ENCODE results near the gene ENO1. TPM values are rescaled to one million over a fixed set of nuclear protein-coding genes. Genes with fewer than 3 reads are reported as not detected.
"Not testable (repeated sequence)": the region's sequence is repeated elsewhere in the genome, so short reads cannot be mapped to it uniquely, and the experiment has no call there.

Gene ENO1
- polyA plus RNA-seq, 1 donor: 354 TPM

DNA sequence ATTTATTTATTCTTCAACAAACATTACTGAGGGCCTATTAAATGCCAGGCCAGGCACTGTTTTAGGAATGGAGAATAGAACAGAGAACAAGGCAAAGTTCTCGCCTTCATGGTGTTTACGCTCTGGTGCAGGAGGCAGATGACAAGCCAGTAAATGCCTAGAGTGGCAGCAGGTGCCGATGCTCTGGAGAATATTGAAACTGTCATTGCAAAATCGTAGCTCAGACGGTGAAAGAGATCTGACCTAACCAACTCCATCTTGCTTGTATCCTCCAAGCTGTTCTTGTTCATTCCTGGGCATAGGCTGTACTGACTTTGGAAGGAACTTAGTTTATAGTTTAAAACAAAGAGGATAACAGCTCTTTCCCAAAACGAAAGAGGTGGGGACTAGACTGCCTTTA is 13.5 kb upstream of the ENO1 start:
- no peak for DNase-seq

DNA sequence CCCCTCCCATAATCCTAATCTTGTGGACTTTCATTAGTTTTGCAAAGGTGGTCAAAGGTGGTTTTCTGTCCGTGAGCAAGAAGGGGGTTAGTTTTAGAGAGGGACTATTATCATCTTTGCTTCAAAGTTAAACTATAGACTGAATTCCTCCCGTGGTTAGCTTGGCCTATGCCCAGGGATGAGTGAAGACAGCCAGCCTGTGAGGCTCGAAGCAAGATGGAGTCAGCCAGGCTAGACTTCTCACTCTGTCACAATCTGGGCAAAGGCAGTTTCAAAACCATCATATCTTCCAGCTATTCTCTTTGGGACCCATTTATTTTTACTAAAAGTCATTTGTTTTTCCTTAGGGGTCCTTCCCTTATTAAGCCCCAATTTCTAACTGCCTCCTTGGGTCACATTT is 12.9 kb upstream of the ENO1 start:
- no peak for DNase-seq

DNA sequence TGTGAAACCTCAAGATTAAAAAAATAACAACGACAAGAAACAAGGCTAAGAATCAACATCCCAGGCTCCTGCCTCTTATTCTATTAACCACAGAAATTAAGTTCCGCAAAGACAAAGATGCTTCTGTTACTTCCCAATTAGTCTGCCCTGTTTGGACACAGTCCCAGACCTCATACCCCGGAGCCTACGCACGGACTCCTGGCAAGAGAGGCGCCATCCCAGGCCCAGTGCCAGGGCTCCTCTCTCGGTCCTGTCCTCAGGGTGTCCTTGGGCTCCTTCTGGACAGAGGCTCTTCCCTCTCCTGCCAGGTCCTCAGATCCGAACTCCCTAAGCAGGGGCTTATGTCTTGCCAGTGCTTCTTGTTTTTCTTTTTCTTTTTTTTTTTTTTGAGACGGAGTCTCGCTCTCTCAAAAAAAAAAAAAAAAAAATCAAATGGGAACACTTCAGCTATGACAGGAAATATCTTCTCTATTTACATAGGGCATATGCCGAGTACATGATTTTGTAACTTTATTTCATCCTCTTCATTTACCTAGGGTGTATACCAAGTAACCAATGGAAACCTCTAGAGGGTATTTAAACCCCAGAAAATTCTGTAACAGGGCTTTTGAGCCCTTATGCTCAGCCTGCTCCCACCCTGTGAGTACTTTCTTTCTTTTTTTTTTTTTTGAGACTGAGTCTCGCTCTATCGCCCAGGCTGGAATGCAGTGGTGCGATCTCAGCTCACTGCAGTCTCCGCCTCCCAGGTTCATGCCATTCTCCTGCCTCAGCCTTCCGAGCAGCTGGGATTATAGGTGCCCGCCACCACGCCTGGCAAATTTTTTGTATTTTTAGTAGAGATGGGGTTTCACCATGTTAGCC is 11.7 kb upstream of the ENO1 start:
- peak; percentile 59 for DNase-seq

DNA sequence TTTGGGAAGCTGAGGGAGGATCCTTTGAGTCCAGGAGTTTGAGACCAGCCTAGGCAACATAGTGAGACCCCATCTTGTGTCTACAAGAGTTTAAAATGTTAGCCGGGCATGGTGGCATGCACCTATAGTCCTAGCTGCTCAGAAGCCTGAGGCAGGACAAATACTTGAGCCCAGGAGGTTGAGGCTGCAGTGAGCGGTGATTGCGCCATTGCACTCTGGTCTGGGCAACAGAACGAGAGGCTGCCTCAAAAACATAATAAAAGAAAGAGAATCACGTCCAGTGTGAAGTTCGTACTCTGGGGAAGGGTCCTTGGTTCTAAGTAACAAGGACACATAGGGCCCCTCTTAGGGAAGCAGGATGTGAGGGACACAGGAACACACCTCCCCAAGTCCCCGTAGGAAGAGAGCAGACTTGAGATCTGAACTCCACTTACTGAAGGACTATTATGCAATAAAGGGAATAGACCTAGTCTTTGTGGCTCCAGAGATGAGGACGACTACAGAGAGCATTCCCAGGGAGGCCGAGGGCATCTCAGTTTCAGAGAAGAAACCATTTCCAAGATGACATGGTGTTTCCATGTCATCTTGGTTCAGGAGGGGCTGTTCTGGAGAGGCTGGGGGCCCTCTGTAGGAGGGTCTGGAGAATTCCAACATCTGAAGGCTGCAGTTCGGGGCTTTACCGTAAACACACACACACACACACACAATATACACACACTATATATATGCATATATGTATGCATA is 10.8 kb upstream of the ENO1 start:
- DNase-seq: peak; percentile 43

DNA sequence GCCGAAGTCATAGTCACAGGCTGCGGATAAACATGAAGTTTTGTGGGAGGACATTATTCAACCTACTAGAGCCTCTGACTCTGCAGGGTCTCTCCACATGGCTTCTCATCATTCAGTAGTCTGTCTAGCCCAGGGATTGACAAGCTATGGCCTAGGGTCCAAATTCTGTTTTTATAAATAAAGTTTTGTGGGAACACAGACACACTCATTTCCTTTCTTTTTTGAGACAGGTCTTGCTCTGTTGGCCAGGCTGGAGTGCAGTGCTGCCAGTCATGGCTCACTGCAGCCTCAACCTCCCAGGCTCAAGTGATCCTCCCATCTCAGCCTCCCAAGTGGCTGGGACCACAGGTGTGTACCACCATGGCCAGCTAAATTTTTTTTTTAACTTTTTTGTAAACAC is 8.1 kb upstream of the ENO1 start:
- DNase-seq: no peak

DNA sequence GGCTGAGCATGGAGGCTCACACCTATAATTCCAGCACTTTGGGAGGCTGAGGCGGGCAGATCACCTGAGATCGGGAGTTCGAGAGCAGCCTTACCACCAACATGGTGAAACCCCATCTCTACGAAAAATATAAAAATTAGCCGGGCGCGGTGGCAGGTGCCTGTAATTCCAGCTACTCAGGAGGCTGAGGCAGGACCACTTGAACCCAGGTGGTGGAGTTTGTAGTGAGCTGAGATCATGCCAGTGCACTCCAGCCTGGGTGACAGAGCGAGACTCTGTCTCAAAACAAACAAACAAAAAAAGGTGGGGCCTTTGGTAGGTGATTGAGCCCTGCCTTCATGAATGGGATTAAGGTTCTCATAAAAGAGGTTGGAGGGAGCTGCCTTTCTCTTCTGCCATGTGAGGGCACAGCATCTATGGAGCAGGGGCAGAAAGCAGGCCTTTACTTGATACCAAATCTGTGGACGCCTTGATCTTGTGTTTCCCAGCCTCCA is 7.6 kb upstream of the ENO1 start:
- DNase-seq: not testable (repeated sequence)

DNA sequence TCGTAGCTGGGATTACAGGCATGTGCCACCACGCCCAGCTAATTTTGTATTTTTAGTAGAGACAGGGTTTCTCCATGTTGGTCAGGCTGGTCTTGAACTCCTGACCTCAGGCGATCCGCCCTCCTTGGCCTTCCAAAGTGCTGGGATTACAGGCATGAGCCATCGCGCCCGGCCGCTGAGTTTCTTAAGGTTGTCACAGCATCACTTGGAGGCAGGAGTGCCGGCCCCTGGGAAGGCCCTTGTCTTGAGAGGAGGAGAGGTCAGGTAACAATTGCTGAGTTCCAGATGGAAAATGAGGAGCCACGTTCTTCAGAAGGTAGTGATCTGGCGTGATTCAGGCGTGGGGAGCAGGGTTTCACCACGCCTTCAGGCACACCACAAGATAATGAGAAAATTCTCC is 5.6 kb upstream of the ENO1 start:
- not testable (repeated sequence) for DNase-seq

DNA sequence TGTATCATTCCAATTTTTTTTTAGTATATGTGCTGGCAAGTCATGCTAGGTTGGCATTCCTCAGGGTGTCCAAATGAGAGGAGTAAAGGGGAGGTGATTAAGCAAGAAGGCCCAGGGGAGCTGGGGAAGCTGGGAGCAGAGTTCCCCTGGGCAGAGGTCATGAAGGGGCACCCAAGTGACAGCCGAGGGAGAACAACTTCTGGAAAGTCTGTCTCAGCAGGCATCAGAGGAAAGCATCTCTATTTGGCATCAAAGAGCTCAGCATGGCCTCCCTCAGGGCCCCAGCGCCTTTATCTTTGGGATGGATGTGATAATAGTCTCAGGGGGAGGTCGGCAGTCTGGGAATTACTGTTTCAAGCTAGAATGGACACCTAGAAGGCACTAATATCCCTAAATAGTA is 5.0 kb upstream of the ENO1 start:
- no peak for DNase-seq

DNA sequence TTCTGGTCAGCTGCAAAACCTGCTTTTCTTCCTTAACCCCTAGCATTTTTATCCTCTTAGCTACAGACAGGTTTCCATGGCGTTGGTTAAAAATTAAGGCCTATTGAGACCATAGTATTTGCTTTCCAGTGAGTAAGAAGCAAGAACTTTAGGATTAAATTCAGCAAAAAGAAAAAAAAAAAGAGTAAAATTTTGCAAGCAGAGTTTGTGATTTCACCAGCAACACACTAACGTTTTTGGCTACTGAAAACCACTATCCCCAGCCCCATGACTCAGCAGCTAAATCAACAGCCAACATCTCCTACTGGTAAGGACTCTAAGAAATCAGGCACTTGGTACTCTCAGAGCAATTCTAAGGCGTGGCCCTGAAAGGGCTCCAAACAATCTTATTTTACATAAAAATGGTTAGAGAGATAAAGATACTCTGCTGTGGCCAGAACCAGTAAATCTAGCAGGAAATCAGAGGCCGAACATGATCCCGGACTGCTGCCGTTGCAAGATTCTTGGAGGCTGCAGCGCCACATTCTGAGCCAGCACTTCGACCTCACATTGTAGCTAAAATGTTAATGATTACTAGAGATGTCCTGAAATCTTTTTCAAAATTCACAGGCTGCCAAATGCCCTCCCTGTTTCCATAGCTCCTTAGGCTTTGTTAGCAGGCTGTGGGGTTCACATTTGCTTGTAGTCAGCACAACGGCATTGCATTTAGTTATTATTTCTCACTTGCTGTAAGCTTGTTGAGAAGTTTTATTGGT is 1.6 kb upstream of the ENO1 start:
- peak; percentile 64 for DNase-seq

DNA sequence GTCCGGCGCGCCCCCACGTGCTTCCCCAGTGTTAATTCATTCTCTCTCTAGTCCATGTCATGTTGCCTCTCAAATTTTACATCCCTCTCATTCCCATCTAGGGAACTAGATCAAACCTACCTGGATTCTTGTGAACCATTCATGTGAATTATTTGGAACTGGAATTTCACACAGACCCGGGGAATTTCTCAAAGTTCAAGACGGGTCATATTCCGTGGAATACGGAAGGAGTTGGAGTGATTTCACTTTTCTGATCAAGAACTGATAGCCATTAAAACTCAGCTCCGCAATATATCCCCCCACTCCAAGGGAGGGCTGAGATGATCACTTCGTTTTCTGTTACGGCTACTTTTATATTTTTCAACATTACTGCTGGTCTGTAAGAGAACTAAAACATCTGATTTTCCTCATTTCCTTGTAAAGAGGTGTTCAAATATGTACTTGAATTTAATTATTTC is 1.0 kb upstream of the ENO1 start:
- no peak for DNase-seq

DNA sequence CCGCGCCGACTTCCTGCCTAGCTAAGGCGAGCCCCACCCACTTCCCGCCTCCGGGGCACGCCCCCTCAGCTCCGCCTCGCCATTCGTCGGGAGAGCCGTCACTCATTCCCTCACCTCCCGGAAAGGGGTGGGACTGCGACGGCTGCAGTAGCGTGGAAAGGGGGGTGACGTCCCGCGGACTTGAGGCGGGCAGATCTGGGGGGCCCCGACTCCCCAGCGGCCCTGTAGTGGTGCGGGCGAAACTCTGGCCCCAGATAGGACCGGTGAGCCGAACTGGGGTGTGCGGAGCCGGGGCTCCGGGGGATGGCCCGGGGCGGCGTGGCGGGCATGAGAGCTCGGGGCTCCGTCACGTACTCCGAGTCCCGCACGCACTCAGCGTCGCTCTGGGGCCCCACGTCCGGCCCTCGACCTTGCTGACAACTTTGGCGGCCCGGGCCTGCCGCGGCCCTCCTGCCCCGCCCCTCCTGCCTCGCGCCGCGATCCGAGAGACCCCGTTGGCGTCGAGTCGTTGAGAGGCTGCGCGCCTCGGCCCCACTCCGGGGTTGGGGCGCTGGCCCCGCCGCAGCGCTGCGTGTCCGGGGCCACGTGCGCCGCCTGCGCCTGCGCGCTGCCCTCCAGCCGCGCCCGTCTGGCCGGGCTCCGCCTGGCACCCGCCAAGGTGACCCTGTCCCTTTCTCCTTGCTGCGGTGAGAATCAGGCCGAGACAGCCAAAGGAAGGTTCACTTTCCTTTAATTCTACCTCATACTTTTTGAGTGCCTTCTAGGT is 395 bp upstream of the ENO1 start:
- DNase-seq: peak; percentile 99

DNA sequence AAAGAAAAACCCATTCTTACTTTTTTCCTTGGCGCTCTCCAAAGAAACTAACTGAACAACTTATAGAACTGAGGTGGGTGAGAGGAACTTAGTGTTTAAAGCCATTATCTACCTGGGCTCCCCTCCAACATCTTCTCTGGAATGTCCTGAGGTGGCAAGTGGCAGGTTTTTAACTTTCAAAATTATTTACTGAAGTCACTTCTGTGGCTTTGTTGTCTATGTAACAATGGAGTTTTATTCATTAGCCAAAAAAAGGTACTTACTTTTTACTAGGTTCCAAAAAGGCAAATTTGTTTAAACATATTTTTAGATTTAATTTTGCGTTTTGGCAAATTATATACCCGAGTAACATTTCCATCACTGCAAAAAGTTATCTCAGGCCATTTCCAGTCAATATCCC is 2.4 kb downstream of the ENO1 start:
- no peak for DNase-seq

DNA sequence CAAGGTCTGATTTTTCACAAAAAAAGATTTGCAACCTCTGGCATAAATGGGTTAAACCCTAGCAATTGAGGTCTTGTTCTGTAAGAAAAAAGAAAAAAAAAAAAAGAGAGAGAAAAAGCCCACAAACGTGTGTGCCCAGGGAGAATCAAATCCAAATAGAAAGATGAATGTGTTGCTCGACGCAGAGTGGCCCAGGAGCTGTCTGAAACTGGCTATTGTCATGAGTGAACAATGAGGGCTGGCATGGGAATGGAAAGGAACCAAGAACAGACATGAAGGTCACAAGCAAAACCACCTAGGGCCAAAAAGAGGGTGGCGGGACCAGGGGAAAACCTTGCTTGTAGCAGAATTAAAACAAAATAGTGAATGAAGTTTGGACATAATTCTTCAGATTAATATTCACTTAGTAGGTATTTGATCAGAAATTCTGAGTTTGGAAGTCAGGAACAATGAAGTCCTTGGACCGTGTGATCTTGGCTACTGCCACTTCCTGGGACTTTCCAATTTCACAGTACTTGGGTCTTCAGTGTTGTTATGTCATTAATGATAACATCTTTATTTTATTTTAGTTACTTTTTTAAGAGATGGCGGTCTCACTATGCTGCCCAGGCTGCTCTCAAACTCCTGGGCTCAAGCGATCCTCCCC is 3.1 kb downstream of the ENO1 start:
- no peak for DNase-seq

DNA sequence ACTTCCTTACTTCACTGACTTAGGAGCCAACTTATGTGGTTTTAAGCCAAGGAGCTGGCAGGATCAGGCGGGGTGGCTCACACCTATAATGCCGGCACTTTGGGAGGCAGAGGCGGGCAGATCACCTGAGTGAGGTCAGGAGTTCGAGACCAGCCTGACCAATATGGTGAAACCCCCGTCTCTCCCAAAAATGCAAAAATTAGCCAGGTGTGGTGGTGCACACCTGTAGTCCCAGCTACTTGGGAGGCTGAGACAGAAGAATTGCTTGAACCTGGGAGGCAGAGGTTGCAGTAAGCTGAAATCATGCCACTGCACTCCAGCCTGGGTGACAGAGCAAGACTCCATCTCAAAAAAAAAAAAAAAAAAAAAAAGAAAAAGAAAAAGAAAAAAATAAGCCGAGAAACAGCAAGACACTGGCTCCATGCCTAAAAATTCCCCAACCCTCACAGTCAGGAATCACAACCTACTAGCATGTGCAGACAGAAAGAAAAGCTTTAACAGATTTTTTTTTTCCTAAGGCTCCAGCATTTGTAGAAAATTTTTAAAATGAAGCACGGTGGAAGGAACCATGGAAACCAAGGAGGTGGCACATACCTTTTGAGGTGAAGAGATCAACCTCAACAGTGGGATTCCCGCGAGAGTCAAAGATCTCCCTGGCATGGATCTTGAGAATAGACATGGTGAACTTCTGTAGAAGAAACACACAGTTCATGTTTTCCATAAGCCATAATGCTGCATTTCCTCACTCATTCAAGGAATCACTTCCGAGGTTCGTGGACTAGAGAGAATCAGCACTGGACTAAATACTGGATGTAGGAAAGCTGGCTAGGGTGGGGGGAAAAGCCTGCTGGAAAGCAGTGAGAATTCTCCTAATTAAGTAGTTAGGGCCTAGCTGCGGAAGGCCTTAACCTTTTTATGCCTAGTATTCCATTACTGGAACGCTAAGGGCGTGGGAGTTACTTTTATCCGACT is 4.0 kb downstream of the ENO1 start:
- DNase-seq: no peak

DNA sequence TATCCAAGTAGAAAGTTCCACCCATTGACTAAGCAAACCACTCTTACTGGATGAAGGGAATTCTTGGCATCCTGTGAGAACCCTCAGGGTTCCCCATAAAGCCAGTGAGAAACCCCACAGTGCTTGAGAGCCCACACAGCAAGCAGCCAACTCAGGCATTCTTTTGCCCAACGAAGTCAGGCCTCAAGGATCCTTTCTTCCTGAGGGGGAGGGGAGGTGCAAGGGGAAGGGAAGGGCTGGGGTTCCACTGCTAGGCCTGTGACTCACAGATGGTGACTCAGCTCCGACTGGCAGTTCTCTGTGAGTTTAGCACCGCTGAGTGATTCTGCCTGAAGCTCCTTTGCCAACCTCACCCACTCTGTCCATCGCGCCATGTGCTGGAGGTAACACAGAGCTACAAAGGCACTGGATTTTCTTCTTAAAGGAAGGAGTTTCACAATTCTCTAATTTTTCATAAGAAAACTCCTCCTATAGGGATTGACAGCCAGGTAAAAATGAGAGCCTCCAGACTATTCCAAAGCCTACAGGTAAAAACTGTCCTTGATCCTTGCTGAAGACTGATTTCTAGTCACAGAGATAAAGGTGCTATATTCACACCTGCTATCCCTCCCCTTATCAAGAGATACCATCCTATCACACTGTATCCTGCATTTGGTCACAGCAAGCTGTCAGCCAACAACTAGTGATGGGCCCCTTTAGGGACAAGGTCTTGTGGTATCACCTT is 4.8 kb downstream of the ENO1 start:
- DNase-seq: no peak

DNA sequence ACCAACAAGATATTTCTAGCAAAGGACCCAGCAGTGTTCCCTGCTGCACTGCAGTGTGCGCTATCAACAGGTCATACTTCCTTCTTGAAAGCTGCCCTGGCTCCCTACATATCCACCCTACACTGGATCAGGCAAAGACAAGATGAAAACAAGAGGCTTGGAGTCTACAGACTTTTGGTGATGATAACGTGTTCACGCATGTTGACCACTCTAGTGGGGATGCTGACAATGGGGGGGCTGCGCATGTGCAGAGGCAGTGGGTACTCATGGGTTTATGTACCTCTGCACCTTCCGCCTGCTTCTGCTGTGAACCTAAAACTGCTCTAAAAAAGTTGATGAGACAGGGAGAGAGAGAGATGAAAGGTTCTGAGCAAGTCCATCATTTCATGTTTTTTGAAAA is 5.5 kb downstream of the ENO1 start:
- no peak for DNase-seq

DNA sequence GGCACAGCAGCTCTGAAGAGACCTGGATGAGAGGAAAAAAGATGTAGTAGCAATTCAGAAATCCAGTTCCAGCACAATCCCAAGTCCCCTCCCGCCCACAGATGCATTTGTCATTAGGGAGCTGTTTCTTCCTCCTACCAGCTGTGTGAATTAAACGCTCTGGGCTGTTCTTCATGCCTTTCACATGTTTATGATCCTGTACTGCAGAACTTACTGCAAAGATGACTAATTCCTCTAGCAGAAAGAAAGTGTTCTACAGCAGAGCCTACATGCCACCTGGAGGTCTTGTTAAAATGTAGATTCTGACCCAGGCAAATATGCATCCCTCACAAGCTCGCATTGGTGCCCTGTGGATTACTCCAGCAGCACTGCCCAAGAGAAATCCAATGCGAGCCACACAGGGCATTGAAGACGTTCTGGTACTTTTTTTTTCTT is 6.5 kb downstream of the ENO1 start:
- no peak for DNase-seq

DNA sequence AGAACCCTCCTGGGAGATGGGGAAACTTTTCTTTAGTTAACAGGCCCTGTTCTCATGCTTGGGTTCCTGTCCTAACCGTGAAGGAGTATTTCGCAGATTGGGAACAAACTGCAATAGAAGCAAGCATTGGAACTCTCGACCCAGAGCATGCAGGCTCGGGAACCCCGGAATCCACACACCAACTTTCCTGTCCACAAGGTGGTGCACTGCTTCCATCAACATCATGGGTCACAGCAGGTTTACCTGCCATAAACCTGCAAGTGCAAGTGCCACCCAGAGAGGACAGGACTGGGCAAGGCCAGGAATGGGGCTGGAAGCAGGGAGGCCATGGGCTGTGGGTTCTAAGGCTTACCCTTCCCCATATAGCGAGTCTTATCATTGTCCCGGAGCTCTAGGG is 6.9 kb downstream of the ENO1 start:
- no peak for DNase-seq

Measured in hindlimb muscle (tissue), 1 donor.